PC-3 (cell line): ENCODE measurements around the gene NACAD.

Experiments
- EZH2 ChIP-seq: fragments of 300-600 bp; sonication (generic); IDR thresholded peaks from one replicate; pipeline ENCODE4 v1.6.1; 2017; ENCODE audit warnings: antibody characterized with exemption, mild to moderate bottlenecking, low read length; ENCODE audit not compliant: unreplicated experiment
- EZH2phosphoT487 ChIP-seq: fragments of 300-600 bp; sonication (generic); IDR thresholded peaks from 2 replicates; pipeline ENCODE4 v1.6.1; 2018; ENCODE audit warnings: mild to moderate bottlenecking, antibody characterized with exemption, low read length, borderline replicate concordance
- TF ChIP-seq, protein P1 (sequence below): fragments of 300-600 bp; sonication (generic); conservative IDR thresholded peaks from 2 replicates; pipeline ENCODE4 v1.5.1; 2017; ENCODE audit warnings: antibody characterized with exemption, low read depth, mild to moderate bottlenecking, low read length

DNA sequence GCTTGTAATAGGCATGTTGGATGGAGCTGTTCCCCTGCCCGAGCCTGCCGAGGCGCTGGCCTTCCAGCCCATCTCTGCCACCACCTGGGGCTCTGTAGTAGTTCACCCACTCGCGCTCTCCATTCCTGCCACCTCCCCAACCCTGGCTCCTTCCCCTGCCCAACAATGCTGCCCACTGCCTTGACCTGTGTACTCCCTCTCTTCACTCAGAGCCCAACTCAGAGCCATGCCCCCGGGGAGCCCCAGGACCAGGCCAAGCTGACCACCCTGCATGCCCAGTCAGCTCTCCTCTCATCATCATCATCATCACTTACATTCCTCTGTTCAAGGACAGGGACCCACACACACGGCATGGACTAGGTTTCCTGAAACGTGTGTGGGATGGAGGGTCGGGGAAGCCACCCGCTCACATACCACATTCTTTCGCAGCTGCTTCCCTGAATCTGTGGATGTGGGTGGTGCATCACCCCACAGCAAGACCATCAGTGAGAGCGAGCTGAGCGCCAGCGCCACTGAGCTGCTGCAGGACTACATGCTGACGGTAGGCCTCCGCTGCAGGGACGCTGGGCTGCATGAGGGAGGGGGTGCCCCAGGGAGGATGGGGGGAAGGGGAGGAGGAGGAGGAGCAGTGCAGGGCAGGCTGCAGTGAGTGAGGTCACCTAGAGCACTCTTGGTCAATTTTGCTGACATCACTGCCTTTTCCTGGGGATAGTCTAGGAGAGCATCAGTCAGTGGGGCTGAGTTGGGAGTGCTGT, 15.6 kb downstream of the NACAD start:
- TF ChIP-seq, protein P1, sequence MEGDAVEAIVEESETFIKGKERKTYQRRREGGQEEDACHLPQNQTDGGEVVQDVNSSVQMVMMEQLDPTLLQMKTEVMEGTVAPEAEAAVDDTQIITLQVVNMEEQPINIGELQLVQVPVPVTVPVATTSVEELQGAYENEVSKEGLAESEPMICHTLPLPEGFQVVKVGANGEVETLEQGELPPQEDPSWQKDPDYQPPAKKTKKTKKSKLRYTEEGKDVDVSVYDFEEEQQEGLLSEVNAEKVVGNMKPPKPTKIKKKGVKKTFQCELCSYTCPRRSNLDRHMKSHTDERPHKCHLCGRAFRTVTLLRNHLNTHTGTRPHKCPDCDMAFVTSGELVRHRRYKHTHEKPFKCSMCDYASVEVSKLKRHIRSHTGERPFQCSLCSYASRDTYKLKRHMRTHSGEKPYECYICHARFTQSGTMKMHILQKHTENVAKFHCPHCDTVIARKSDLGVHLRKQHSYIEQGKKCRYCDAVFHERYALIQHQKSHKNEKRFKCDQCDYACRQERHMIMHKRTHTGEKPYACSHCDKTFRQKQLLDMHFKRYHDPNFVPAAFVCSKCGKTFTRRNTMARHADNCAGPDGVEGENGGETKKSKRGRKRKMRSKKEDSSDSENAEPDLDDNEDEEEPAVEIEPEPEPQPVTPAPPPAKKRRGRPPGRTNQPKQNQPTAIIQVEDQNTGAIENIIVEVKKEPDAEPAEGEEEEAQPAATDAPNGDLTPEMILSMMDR: no peak
- TF ChIP-seq EZH2 (no peak), EZH2phosphoT487 (no peak)
